Aorta (tissue), 5 donors: Measurements from ENCODE around the gene GALNTL6. TPM values are rescaled to one million over a fixed set of nuclear protein-coding genes. Genes with fewer than 3 reads are reported as not detected.

ENCODE experiments used
- ATAC-seq: fragments of 200-7000 bp; cut with Tn5 transposase; one replicate; pipeline ENCODE4 v1.9.1; 2022; ENCODE audit warnings: moderate library complexity; ENCODE audit not compliant: low FRiP score
- DNase-seq, 2 donors: peaks; one replicate each; pipeline ENCODE4 v3.0.0-alpha.2; 2020
- H3K27ac ChIP-seq, 2 donors: one replicate each; pipeline ENCODE4 v1.5.1; 2013; ENCODE audit warnings: low read length in 2 of 2, mild to moderate bottlenecking in 2 of 2, moderate library complexity in 2 of 2, control low read depth in 1 of 2, inconsistent platforms in 1 of 2, low read depth in 1 of 2
- H3K27me3 ChIP-seq, 2 donors: one replicate each; pipeline ENCODE4 v1.6.1; 2013; ENCODE audit warnings: control low read depth in 1 of 2, low read length in 1 of 2, mild to moderate bottlenecking in 1 of 2, moderate library complexity in 1 of 2; ENCODE audit not compliant: insufficient read depth in 2 of 2, control insufficient read depth in 1 of 2
- H3K36me3 ChIP-seq, 2 donors: one replicate each; pipeline ENCODE4 v1.6.1; 2013; ENCODE audit warnings: control low read depth in 1 of 2, low read length in 1 of 2, mild to moderate bottlenecking in 1 of 2; ENCODE audit not compliant: insufficient read depth in 2 of 2, control insufficient read depth in 1 of 2
- H3K4me1 ChIP-seq, 2 donors: one replicate each; pipeline ENCODE4 v1.6.1; 2013; ENCODE audit warnings: low read length in 2 of 2, control low read depth in 1 of 2, mild to moderate bottlenecking in 1 of 2, moderate library complexity in 1 of 2; ENCODE audit not compliant: insufficient read depth in 2 of 2, control insufficient read depth in 1 of 2
- H3K4me3 ChIP-seq, 2 donors: one replicate each; pipeline ENCODE4 v1.5.1; 2013; ENCODE audit warnings: low read length in 2 of 2, control low read depth in 1 of 2, mild to moderate bottlenecking in 1 of 2
- H3K9me3 ChIP-seq: one replicate; pipeline ENCODE4 v1.6.1; 2013; ENCODE audit warnings: mild to moderate bottlenecking, low read length; ENCODE audit not compliant: control insufficient read depth
- WGBS, 2 donors: extraction: QIAGEN DNeasy Blood & Tissue Kit; methylation state at CpG; one replicate each; pipeline ENCODE4 v1.1.7; 2013; 5-methylcytosine and 5-hydroxymethylcytosine counted together
- intact Hi-C, 2 donors: fragments of 100-400 bp; cut with DNase I; formaldehyde crosslinking; loops; one replicate each; pipeline versions ENCODE4 v1.14.2 to v1.15.0; 2022
- polyA plus RNA-seq, 2 donors: library from polyadenylated mRNA; stranded (reverse); fragments of 200-250 nt; gene quantifications; one replicate each; pipeline ENCODE4 v1.2.3, GENCODE V29; 2013
- total RNA-seq, 2 donors: library from RNA; stranded (reverse); fragmentation: NEBNext Ultra II Directional; extraction: Animal tissue kit (Norgen Biotek cat#: 25700); gene quantifications; one replicate each; pipeline ENCODE4 v1.2.1, GENCODE V29; 2021
- donor health status: healthy with polysubstance abuse.
- donor health status: Bipolar disorder and iron deficiency.
- donor health status: DM: no; HTN: no; CAD: no.
- donor health status: DM: no; HTN: no; CAD: no.
- donor health status: DM: yes; HTN: yes; CAD: no.

The GALNTL6 gene
- total and polyA plus RNA-seq, 4 donors = 0.39 to 1.6 (median 0.46) TPM; not detected in 1

DNA sequence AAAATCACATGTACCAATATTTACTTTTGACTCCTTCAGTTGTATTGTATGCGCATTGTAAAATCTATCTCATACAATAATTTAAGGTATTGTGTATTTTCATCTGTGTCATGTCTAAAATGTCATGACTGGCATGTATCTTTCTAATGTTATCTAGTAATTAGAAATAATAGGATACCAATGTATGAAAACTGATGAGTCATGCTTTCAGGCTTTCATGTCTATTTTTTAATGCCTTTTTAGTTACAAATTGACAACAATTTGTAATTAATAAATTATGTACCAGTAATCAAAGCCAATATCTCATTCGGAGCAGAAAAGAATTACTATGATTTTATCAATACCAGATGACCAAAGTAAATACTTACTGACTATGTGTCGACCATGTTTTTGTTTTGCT is 107.7 kb downstream of the GALNTL6 start:
- no peak for DNase-seq
- H3K27ac ChIP-seq = no peak overlapping the region
- intact Hi-C loops = no loop called here
- no peaks in the 10 kb centered on the region for H3K4me1 ChIP-seq
- no peaks in the 10 kb centered on the region for H3K9me3 ChIP-seq
- H3K4me3 ChIP-seq = no peak overlapping the region
- no peaks in the 10 kb centered on the region for H3K27me3 ChIP-seq
- WGBS, 2 donors = 74 to 77% methylated on average over 3 of the region's 3 CpGs
- ATAC-seq = no peak
- no peaks in the 10 kb centered on the region for H3K36me3 ChIP-seq

DNA sequence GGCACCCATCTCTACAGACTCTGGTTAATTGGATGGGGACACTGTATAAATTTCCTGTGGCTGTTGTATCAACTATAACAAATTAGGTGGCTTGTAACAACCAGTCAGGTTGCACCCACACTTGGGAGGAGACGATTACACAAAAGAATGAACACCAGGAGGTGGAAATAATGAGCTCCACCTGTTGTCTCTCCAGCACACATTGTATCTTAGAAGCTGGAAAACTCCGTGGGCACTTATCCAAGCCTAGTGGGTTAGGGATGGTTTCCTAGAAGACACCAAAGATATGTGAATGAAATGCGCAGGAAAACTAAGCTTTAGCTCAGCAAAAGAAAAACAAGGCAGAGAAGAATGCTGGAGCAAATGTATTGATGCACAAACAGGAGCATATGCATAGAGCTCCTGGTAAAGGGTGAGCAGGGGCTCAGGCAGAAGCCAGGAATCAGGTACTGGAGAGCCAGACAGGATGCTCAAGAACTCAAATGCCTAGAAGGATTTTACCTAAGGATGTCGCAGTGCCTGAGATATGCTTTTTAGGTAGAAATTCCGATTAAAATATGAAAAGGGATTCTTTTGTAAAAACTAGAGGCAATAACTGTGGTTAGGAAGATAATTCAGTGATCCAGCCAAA is 111.7 kb downstream of the GALNTL6 start:
- Histone ChIP-seq H3K9me3 (no peaks in the 10 kb centered on the region), H3K27me3 (no peaks in the 10 kb centered on the region), H3K27ac (no peak overlapping the region), H3K4me1 (no peaks in the 10 kb centered on the region), H3K4me3 (no peak overlapping the region), H3K36me3 (no peaks in the 10 kb centered on the region)
- WGBS, 2 donors = 76 to 79% methylated on average over 5 of the region's 5 CpGs
- intact Hi-C loops = no loop called here
- DNase-seq (no peak), ATAC-seq (no peak)

DNA sequence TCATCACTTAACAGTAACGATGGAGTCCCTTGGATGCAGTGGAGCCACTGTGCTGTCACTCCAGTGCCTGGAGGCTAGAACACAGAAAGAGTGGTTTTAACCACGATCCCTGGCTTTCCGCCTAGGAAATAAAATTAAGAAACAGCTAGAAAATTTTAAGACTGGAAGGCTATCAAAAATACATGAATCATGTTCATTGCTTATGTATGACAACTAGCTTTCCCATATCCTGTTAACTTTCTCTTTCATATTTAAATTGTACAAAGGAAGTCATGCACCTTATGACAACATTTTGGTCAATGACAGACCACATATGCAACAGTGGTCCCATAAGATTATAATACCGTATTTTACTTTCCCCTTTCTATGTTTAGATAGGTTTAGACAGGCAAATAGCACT is 115.1 kb downstream of the GALNTL6 start:
- 67 to 73% methylated on average over 4 of the region's 4 CpGs for WGBS, 2 donors
- H3K4me3 ChIP-seq = no peak overlapping the region
- no peaks in the 10 kb centered on the region for H3K27me3 ChIP-seq
- no peak overlapping the region for H3K27ac ChIP-seq
- DNase-seq (no peak), ATAC-seq (no peak)
- no peaks in the 10 kb centered on the region for H3K9me3 ChIP-seq
- intact Hi-C loops = no loop called here
- H3K36me3 ChIP-seq = no peaks in the 10 kb centered on the region
- no peaks in the 10 kb centered on the region for H3K4me1 ChIP-seq

DNA sequence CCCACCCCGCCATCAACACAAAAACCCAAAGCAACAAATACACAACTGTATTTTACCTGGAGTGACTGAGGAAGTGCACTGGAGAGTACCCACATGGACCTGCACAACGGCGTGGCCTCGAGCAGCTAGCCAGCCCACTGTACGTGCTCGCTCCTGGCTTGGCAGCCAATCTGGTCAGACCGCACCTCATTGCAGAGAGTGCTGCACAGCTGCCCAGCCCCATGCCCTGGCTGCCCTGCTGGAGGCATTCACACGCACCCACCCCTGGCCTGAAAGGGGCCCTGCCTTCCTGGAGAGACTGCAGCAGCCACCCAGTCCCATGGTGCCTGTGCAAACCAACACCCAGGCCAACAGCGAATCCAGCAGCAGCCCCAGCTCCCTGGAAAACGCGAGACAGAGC is 116.3 kb downstream of the GALNTL6 start:
- ATAC-seq = no peak
- Histone ChIP-seq H3K36me3 (no peaks in the 10 kb centered on the region), H3K9me3 (no peaks in the 10 kb centered on the region), H3K4me1 (no peaks in the 10 kb centered on the region), H3K27me3 (no peaks in the 10 kb centered on the region), H3K27ac (no peak overlapping the region), H3K4me3 (no peak overlapping the region)
- WGBS, 2 donors = 87 to 91% methylated on average over 11 of the region's 11 CpGs
- intact Hi-C loops = no loop called here
- no peak for DNase-seq

DNA sequence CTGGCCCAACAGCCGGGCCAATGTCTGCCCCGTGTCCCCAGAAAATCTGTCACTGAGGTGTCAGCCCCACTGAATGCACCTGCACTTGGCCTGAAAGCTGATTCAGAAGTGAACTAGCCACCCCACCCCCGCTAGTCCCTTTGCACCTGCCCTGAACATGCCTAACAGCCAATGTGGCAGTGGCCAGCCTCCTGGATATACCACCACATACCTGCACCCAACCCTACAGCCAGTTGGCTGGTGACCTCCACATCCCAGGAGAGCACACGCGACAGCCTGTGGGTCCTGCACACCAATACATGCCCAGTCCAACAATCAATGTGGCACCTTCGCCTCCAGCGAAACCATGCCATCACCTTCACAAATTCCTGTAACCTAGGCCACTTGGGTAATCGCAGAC is 116.7 kb downstream of the GALNTL6 start:
- intact Hi-C loops = no loop called here
- Histone ChIP-seq H3K9me3 (no peaks in the 10 kb centered on the region), H3K36me3 (no peaks in the 10 kb centered on the region), H3K27ac (no peak overlapping the region), H3K4me3 (no peak overlapping the region), H3K27me3 (no peaks in the 10 kb centered on the region), H3K4me1 (no peaks in the 10 kb centered on the region)
- peak; percentile 59 for ATAC-seq
- WGBS, 2 donors = 94% methylated on average over 8 of the region's 8 CpGs
- no peak for DNase-seq

DNA sequence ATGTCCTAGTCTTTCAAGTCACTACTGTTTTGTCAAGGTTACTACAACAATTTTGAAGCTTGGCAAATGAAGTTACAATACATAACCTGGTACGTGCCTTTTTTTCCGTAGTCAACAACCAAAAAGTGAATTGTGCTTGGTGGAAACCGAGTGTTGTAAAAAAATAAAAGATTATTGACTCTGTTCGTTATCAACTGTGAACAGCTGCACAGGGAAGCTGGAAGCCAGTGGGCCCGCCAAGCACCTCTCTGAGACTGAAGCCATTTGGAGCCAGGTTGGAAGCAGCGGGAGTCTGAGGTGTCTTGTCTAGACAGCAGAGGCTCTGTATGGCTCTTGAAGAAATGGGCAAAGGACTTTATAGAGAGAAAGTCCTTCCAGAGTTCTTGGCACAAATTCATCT is 119.0 kb downstream of the GALNTL6 start:
- no peak for ATAC-seq
- 80 to 85% methylated on average over 6 of the region's 6 CpGs for WGBS, 2 donors

DNA sequence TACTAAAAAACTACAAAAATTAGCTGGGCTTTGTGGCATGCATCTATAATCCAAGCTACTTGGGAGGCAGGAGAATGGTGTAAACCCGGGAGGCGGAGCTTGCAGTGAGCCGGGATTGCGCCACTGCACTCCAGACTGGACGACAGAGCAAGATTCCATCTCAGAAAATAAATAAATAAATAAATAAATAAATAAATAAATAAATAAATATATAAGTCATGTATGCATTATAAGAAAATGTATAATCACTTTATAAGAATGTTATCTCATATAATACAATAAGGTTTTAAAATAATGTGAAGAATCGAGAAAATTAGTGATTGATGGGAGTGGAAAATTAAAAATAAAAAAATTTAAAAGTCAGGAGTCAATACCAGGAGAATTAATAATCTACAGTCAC is 127.5 kb downstream of the GALNTL6 start:
- H3K36me3 ChIP-seq = no peaks in the 10 kb centered on the region
- intact Hi-C loops = no loop called here
- H3K27ac ChIP-seq = no peak overlapping the region
- DNase-seq = no peak
- ATAC-seq = no peak
- no peak overlapping the region for H3K4me3 ChIP-seq
- 94 to 97% methylated on average over 6 of the region's 6 CpGs for WGBS, 2 donors
- H3K4me1 ChIP-seq = no peaks in the 10 kb centered on the region
- no peaks in the 10 kb centered on the region for H3K27me3 ChIP-seq
- H3K9me3 ChIP-seq = no peaks in the 10 kb centered on the region

More for the DNA sequence above, 119.0 kb downstream of the GALNTL6 start:
- no peaks in the 10 kb centered on the region for H3K27me3 ChIP-seq
- H3K4me1 ChIP-seq = no peaks in the 10 kb centered on the region
- no peak overlapping the region for H3K27ac ChIP-seq
- no peaks in the 10 kb centered on the region for H3K9me3 ChIP-seq
- no peaks in the 10 kb centered on the region for H3K36me3 ChIP-seq
- DNase-seq = no peak
- no peak overlapping the region for H3K4me3 ChIP-seq
- intact Hi-C loops = no loop called here

DNA sequence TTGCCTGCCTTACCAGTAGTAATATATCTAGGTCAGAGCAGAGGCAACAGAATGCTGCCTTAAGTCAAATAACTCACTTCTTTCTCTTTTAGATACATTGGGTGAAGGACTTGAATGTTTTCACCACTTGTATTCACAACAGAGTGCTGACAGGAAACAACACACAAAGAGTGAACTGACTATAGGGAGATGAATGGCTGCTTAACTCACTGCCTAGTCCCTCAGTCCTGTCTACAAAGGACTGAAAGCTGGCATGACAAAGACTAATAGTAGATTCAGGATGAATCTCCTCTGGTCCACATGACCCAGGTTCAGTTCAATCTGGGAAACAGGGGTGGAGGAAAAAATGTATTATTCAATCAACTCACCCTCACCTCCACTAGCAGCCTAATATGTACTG is 134.2 kb downstream of the GALNTL6 start:
- H3K4me1 ChIP-seq = no peaks in the 10 kb centered on the region
- no peaks in the 10 kb centered on the region for H3K9me3 ChIP-seq
- intact Hi-C loops = no loop called here
- no peaks in the 10 kb centered on the region for H3K36me3 ChIP-seq
- H3K4me3 ChIP-seq = no peak overlapping the region
- ATAC-seq (no peak), DNase-seq (no peak)
- H3K27ac ChIP-seq = no peak overlapping the region
- H3K27me3 ChIP-seq = no peaks in the 10 kb centered on the region

GRCh38 chr4:171948038-171948437 is 134.8 kb downstream of the GALNTL6 start:
- intact Hi-C loops = no loop called here
- no peaks in the 10 kb centered on the region for H3K36me3 ChIP-seq
- 80 to 82% methylated on average over 2 of the region's 2 CpGs for WGBS, 2 donors
- no peaks in the 10 kb centered on the region for H3K4me1 ChIP-seq
- no peak for ATAC-seq
- H3K9me3 ChIP-seq = no peaks in the 10 kb centered on the region
- H3K4me3 ChIP-seq = no peak overlapping the region
- no peak overlapping the region for H3K27ac ChIP-seq
- no peaks in the 10 kb centered on the region for H3K27me3 ChIP-seq
- DNase-seq = no peak
